GM21390 (cell line): Measurements from ENCODE around the gene SRBD1.
A peak's percentile ranks its signal among the peaks of the same experiment; 100 is the strongest.

Experiments used
- ATAC-seq: cut with Tn5 transposase; IDR thresholded peaks from one replicate; pipeline ENCODE4 v1.9.1; 2021; ENCODE audit not compliant: unreplicated experiment

Gene SRBD1

GRCh38 chr2:45611020-45611859, at the start of gene SRBD1:
Gene SRBD1, minus strand, starts transcription at chr2:45611267. Its CDS starts 5,826 bp downstream, at chr2:45605441.
- ATAC-seq, result peak; percentile 89

GRCh38 chr2:45654250-45654649, 43.2 kb upstream of the SRBD1 start:
- no peak for ATAC-seq

- ATAC-seq, result no peak
Measured at GRCh38 chr2:45653122-45653913, 42.3 kb upstream of the SRBD1 start.

- no peak for ATAC-seq
Measured at GRCh38 chr2:45652090-45653031, 41.3 kb upstream of the SRBD1 start.

- ATAC-seq, result peak; percentile 16
Measured at GRCh38 chr2:45651415-45652089, 40.5 kb upstream of the SRBD1 start, which contains the start of gene PRKCE. Gene PRKCE, plus strand, starts transcription at chr2:45651675.

GRCh38 chr2:45650851-45651414, 39.9 kb upstream of the SRBD1 start:
- ATAC-seq, result peak; percentile 71

- peak; percentile 29 for ATAC-seq
Measured at GRCh38 chr2:45649858-45650811, 39.1 kb upstream of the SRBD1 start.

GRCh38 chr2:45649462-45649857, 38.4 kb upstream of the SRBD1 start:
- no peak for ATAC-seq

GRCh38 chr2:45648636-45649035, 37.6 kb upstream of the SRBD1 start:
- ATAC-seq, result no peak

GRCh38 chr2:45647986-45648520, 37.0 kb upstream of the SRBD1 start:
- no peak for ATAC-seq

- ATAC-seq, result no peak
Measured at GRCh38 chr2:45647356-45647755, 36.3 kb upstream of the SRBD1 start.

GRCh38 chr2:45646289-45646688, 35.2 kb upstream of the SRBD1 start:
- no peak for ATAC-seq

GRCh38 chr2:45643543-45644542, 32.8 kb upstream of the SRBD1 start:
- peak; percentile 92 for ATAC-seq

GRCh38 chr2:45643095-45643494, 32.0 kb upstream of the SRBD1 start:
- no peak for ATAC-seq

GRCh38 chr2:45640576-45640975, 29.5 kb upstream of the SRBD1 start:
- ATAC-seq, result no peak

GRCh38 chr2:45637440-45637839, 26.4 kb upstream of the SRBD1 start:
- peak; percentile 60 for ATAC-seq

- ATAC-seq, result no peak
Measured at GRCh38 chr2:45636008-45636407, 24.9 kb upstream of the SRBD1 start.
